HL-60 (cell line): ENCODE results near the gene EXOC6B.

Experiments used
- DNase-seq, 2 experiments: peaks; one replicate each; pipeline ENCODE4 v3.0.0-alpha.2; 2010 to 2020; ENCODE audit warnings: low read depth in 1 of 2, low spot score in 1 of 2
- H3K27ac ChIP-seq: fragments of 250-450 bp; sonication (Bioruptor Pico); replicated peaks from 2 replicates; pipeline ENCODE4 v1.5.1; 2020; ENCODE audit warnings: mild to moderate bottlenecking, moderate library complexity
- H3K27me3 ChIP-seq: fragments of 250-450 bp; sonication (Bioruptor Pico); 2 replicates; pipeline ENCODE4 v1.5.1; 2021; ENCODE audit warnings: mild to moderate bottlenecking, moderate library complexity; ENCODE audit not compliant: insufficient read depth, poor library complexity, severe bottlenecking
- H3K4me3 ChIP-seq: replicated peaks from 2 replicates; pipeline ENCODE4 v1.5.1; 2011; ENCODE audit warnings: mild to moderate bottlenecking, control low read depth, low read length; ENCODE audit not compliant: insufficient read depth
- GABPA ChIP-seq: IDR thresholded peaks from 2 replicates; pipeline ENCODE4 v1.6.1; 2012; ENCODE audit warnings: low read depth
- POLR2AphosphoS5 ChIP-seq: IDR thresholded peaks from 2 replicates; pipeline ENCODE4 v1.6.1; 2012; ENCODE audit warnings: low read depth
- SPI1 ChIP-seq: IDR thresholded peaks from 2 replicates; pipeline ENCODE4 v1.6.1; 2012; ENCODE audit warnings: low read depth, mild to moderate bottlenecking, borderline replicate concordance
- TF ChIP-seq, protein P1 (sequence below): IDR thresholded peaks from 2 replicates; pipeline ENCODE4 v1.6.1; 2012; ENCODE audit warnings: low read depth; ENCODE audit not compliant: insufficient replicate concordance
- TF ChIP-seq, protein P2 (sequence below): IDR thresholded peaks from one replicate; pipeline ENCODE4 v1.5.1; 2011; ENCODE audit warnings: low read length, control low read depth, inconsistent platforms; ENCODE audit not compliant: insufficient read depth

Gene EXOC6B

DNA sequence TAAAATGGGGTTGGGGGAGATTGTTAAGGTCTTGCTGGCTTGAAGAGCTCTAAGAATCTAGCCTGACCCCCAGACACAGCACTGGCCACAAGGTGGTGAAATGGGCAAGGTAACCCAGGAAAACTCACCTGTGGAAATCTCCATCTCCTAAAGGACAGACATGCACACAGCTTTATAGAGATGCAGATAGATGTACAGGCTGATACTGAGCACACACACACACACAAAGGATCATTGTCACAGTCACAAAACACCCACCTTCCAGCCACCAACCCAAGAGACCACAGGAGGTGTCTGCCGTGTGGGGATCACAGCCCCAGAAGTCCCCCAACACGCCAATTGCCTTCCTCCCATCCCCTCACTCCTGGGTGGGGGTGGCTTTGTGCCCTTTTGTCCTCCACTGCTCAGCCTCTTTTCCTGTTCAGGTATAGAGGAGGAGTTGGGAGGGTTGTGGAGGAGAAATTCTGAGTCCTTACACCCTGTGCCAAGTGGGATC lies 674.9 kb downstream of the EXOC6B start:
- Histone ChIP-seq H3K27me3 (peaks cover 36% of the 10 kb centered on the region), H3K27ac (no peak overlapping the region), H3K4me3 (no peak overlapping the region)
- TF ChIP-seq, protein P1, sequence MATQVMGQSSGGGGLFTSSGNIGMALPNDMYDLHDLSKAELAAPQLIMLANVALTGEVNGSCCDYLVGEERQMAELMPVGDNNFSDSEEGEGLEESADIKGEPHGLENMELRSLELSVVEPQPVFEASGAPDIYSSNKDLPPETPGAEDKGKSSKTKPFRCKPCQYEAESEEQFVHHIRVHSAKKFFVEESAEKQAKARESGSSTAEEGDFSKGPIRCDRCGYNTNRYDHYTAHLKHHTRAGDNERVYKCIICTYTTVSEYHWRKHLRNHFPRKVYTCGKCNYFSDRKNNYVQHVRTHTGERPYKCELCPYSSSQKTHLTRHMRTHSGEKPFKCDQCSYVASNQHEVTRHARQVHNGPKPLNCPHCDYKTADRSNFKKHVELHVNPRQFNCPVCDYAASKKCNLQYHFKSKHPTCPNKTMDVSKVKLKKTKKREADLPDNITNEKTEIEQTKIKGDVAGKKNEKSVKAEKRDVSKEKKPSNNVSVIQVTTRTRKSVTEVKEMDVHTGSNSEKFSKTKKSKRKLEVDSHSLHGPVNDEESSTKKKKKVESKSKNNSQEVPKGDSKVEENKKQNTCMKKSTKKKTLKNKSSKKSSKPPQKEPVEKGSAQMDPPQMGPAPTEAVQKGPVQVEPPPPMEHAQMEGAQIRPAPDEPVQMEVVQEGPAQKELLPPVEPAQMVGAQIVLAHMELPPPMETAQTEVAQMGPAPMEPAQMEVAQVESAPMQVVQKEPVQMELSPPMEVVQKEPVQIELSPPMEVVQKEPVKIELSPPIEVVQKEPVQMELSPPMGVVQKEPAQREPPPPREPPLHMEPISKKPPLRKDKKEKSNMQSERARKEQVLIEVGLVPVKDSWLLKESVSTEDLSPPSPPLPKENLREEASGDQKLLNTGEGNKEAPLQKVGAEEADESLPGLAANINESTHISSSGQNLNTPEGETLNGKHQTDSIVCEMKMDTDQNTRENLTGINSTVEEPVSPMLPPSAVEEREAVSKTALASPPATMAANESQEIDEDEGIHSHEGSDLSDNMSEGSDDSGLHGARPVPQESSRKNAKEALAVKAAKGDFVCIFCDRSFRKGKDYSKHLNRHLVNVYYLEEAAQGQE: no peak
- TF ChIP-seq POLR2AphosphoS5 (no peak), GABPA (no peak), SPI1 (no peak)
- TF ChIP-seq, protein P2, sequence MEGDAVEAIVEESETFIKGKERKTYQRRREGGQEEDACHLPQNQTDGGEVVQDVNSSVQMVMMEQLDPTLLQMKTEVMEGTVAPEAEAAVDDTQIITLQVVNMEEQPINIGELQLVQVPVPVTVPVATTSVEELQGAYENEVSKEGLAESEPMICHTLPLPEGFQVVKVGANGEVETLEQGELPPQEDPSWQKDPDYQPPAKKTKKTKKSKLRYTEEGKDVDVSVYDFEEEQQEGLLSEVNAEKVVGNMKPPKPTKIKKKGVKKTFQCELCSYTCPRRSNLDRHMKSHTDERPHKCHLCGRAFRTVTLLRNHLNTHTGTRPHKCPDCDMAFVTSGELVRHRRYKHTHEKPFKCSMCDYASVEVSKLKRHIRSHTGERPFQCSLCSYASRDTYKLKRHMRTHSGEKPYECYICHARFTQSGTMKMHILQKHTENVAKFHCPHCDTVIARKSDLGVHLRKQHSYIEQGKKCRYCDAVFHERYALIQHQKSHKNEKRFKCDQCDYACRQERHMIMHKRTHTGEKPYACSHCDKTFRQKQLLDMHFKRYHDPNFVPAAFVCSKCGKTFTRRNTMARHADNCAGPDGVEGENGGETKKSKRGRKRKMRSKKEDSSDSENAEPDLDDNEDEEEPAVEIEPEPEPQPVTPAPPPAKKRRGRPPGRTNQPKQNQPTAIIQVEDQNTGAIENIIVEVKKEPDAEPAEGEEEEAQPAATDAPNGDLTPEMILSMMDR: no peak
- no peak for DNase-seq

DNA sequence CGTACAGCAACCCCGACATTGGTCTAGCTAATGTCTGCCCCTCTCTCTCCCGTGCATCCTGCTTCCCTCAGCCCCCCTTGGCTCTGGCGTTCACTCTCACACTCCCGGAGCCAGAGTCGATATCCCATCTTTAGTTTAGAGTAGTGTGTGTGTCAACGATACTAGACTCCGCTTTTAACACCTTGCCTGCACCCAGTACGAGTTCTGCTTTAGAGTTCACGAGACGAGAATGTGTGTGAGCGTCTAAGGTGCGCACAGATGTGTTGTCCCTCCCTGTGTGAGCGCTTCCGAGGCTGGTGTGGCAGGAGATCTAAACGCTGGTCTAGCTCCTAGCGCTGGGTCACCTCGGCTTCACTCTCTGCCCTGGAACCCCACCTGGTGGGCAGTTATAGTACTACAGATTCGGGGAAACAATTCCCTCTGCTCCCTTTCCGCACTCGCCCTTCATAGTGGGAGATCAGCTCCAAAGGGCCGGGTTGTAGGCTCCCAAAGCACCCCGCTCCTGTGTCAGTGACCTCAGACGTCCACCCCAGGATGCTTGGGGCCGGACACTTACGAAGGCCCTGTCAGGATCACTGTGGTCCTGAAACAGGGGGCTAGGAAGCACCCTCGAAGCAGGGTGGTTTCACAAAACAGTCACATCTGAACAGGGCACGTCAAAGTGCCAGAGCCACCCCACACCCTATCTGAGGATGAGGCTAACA lies 675.5 kb downstream of the EXOC6B start:
- Histone ChIP-seq H3K27me3 (peaks cover 42% of the 10 kb centered on the region), H3K27ac (no peak overlapping the region), H3K4me3 (no peak overlapping the region)
- TF ChIP-seq POLR2AphosphoS5: no peak
- TF ChIP-seq, protein P2: peak; percentile 67
- DNase-seq: peak; percentile 31 to 71

DNA sequence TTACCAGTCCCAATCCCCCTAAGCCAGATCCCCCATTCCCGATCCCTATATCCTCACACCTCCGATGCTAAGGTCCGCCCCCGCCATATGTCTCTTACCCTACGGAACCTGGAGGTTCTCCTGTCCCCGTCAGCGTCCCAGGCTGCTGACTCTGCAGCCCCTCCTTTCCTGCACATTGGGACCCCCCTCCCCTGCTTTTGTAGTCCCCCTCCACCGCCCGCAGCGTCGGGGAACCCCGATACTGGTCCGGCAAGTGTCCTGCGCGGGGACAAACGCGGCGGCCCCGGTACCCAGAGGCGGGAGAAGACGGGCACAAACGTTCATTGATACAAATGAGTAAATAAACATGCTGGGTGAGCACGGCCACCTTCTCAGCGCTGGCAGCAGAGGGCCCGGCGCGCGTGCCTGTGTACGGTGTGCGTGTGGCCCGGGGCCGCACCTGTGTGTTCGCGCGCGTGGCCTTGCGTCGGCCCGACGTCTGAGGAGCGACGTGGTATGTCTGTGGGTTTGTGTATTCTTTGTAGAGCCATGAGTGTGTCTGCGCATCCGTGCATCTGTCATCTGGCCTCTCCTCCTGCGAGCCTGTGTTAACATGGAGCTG lies 676.2 kb downstream of the EXOC6B start:
- TF ChIP-seq POLR2AphosphoS5: no peak
- TF ChIP-seq, protein P2: no peak
- no peak for TF ChIP-seq GABPA
- TF ChIP-seq, protein P1: no peak
- TF ChIP-seq SPI1: no peak
- DNase-seq: no peak
- Histone ChIP-seq H3K27me3 (peaks cover 49% of the 10 kb centered on the region), H3K27ac (no peak overlapping the region), H3K4me3 (no peak overlapping the region)
